ENCODE data around the gene GTPBP1.
A peak's percentile ranks its signal among the peaks of the same experiment; 100 is the strongest.

GTPBP1 gene

GRCh38 chr22:38705235-38706100 is at the start of gene GTPBP1:
Gene GTPBP1, plus strand, starts transcription at chr22:38705944. Its CDS starts 12 bp downstream, at chr22:38705956.
- DNase-seq = peak; percentile 100

DNA sequence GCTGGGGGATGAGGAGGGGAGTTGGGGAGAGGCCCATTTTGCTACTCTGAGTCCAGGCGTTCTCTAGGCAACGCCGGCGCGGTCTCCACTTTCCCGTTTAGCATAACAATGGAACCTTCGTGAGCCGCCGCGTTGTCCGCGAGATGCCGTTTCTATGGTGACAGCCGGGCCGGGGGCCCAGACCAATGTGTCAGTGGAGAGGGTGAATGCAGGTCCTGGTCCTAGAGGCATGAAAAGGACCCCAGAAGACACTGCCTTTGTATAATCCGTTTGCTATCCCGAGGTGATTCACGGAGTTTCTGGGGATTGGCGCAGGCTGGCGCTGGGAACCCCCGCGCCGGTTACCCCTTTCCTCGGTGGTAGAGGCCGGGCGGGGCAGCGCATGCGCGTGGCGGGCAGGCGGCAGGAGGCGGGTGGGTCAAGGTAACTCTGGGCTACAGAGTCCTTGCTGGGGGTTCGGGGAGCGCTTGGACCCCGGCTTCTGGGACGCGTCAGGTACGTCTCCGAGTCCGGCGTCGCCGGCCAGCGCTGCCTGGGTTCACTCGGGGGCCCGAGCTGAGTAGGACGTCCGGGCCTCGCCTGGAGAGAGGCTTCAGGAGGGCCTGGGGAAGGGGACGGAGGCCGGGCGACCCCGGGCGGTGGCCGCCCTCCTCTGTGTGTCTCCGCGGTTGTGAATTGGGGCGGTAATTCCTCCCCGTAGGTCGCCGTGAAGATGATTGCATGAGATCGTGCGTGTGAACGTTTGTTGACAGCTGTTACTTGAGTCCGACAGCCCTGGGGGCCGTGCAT is 49.3 kb upstream of the GTPBP1 start, which contains the start of the genes CBY1 and FAM227A:
Gene CBY1, plus strand, starts transcription at position 383 of the 789 bp plus-strand sequence. CDS start 11,417 bp downstream, outside the sequence.
Gene FAM227A, minus strand, starts transcription at position 137 of the 789 bp plus-strand sequence. CDS start 6,224 bp downstream, outside the sequence.
- DNase-seq = peak; percentile 98

DNA sequence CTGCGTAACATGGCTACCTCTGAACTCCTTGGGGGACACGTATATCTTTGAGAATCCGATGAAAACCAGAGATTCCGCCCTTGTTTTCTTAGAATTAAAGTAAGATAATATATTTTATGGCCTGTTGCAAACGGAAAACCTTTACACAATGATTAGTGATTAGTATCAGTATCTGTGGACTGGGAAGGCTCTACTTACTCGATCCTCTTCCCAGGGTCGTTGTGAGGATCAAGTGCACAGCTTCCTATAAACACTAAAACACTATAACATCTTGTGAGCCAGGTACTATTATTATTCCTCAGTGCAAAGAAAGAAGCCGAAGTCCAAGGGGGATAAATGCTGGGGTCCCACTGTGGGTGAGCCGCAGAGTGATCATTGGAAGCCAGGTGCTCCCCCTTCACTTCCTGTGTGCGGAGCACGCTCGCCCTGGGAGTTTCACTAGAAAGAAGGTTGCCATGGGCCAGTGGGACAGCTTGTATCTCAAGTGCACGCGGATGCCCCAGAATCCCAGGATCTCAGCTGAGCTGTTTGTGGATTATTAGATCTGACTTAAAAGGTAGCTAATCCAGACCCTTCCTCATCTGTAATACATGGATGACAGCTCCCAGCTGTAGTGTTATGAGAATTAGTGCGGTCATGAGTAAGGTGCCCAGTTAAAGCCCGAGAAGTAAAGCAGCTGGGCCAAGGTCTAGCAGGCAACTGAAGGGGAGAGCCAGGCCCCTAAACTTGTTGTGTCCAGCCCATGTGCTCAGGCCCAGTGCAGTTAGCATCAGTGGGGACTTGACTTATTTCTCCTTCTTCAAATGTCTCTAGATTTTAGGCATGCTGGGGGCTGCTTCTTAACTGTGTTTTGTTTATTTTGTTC is 48.5 kb upstream of the GTPBP1 start:
- peak; percentile 74 for DNase-seq

- no peak for DNase-seq
Observed at GRCh38 chr22:38674888-38675287, 30.9 kb upstream of the GTPBP1 start.

DNA sequence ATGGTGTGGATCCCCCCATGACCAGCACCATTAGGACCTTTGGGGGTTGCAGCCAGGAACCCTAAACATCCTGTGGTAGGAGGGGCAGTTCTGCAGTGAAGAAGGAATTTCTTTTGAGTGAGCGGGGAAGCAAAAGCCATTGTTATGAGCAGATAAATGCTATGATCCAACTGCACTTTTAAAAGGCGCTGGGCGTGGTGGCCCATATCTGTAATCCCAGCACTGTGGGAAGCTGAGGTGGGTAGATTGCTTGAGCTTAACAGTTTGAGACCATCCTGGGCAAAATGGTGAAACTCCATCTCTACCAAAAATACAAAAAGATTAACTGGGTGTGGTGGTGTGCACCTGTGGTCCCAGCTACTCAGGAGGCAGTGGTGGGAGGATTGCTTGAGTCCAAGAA is 29.9 kb upstream of the GTPBP1 start:
- no peak for DNase-seq

DNA sequence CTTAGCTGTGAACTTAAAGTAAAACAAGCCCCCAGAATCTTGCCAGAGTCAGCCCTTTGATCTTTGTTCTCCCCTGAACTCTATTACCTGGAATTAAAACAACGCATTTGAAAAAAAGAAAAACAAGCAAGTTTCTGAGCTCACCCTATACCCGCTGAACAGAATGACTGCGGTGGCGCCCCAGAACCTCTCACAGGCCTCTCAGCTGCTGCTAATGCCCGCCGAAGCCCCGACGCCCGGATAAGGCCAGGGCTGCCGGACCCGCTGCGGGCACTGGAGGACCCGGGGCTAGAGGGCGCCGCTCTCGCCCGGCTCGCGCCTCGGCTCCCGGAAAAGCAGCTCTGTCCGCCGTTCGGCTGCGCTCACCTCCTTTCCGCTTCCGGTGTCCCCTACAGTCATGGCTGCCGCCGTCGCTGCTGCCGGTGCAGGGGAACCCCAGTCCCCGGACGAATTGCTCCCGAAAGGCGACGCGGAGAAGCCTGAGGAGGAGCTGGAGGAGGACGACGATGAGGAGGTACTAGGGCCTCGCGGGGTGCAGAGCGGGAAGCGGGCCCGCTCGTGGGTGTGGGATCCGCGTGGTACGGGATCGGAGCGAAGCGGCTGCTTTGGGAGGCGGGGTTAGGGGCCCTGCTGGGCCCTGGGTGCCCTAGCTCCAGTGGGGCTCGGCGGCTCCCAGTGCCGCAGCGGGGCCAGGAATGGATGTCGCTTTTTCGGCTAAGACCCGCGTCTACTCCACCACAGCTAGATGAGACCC is 24.0 kb upstream of the GTPBP1 start, which contains the start of gene TOMM22:
Gene TOMM22, plus strand, starts transcription at position 376 of the 754 bp plus-strand sequence. Its CDS starts 22 bp downstream, at position 398.
- DNase-seq = peak; percentile 95

DNA sequence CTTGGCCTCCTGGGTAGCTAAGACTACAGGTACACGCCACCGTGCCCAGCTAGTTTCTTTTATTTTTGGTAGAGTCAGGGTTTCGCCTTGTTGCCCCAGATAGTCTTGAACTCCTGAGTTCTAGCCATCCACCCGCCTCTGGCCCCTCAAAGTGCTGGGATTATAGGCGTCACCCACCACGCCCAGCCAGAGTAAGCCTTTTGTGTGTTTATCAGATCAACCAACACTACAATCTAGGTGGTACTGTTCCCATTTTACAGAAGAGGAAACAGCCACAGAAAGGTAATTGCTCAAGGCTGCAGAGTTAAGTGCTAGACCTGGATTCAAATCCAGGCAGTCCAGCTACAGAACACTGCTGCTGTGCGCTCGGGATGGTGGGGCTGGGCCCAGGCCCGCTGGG is 20.8 kb upstream of the GTPBP1 start:
- no peak for DNase-seq

- no peak for DNase-seq
Observed at GRCh38 chr22:38685761-38686160, 20.0 kb upstream of the GTPBP1 start.

DNA sequence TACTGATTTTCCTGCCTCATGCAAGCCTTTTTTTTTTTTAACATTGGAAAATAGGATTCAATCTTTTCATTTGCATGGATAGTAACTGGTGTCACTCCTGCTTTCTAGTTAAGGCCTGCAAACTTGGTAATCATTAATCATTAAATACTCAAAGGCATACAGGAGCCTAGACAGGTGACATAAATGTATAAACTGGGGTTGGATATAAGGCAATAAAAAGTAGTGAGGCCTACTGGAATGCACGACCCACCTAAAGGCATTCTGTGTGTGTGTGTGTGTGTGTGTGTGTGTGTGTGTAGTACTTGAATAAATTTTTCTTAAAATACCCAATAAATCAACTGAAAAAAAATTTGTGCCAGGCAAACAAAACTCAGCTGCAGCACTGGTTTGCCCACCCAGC is 16.1 kb upstream of the GTPBP1 start:
- DNase-seq = no peak

DNA sequence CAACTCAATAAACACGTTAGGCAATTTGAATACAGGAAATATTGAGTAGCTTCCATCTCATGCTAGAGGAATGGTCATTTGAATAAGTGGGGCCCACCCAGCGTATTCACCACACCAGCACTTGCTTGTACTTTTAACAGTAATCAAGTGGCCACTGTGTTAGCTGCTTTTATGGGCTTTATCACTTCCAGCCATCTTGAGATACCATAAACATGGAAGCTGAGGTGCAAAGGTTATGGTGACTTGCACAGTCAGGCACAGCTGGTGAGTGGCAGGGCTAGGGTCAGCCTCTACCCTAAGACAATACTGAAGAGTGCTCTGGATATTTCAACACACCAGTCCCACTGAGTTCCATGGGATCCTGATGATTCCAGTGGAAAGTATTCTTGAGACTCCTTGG is 11.7 kb upstream of the GTPBP1 start:
- DNase-seq = no peak

- DNase-seq = no peak
Observed at GRCh38 chr22:38694940-38695339, 10.8 kb upstream of the GTPBP1 start.

GRCh38 chr22:38696606-38697424 is 8.9 kb upstream of the GTPBP1 start:
- DNase-seq = peak; percentile 15

- DNase-seq = no peak
Observed at GRCh38 chr22:38697425-38698089, 8.2 kb upstream of the GTPBP1 start.

DNA sequence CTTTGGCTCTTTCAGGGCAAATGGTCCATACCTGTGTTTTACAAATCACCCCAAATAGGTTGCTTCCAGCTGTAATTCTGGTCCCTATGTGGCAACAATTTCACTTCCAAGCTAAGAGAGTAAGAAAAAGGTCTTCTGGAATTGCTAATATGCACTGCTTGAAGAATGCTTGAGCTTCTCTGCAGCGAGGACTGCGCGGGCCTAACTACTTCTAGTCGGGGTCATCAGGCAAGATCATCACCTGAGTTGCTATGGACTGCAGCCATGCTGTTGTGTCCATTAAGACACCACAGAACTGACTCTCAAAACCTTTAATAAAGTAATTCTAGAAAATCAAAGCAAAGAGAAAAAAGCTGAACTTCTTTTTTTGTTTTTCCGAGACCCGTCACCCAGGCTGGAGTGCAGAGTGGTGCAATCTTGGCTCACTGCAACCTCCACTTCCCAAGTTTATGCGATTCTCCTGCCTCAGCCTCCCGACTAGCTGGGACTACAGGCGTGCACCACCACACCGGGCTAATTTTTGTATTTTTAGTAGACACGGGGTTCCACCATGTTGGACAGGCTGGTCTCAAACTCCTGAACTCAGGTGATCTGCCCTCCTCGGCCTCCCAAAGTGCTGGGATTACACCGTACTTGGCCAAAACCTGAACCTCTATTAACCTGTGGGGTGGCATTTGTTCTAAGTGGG is 7.2 kb upstream of the GTPBP1 start:
- no peak for DNase-seq

DNA sequence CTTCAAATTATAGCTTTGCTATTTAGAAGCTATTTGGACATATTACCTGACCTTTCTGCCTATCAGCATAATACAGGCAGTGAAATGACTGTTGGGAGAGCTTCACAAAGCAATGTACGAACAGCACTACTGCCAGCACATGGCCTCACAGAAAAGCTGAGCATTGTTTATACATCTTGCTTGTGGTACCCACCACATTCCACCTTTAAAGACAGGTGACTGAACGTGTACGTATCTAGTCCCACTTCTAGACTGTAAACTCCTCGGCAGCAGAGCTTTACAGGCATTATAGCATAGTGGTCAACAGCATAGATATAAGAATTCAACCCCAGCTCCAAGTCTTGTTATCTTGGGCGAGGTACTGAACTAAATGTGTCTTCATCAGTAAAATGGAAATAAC is 6.6 kb upstream of the GTPBP1 start:
- peak; percentile 21 for DNase-seq

- peak; percentile 44 for DNase-seq
Observed at GRCh38 chr22:38699784-38700183, 6.0 kb upstream of the GTPBP1 start.

- DNase-seq = no peak
Observed at GRCh38 chr22:38700270-38700788, 5.4 kb upstream of the GTPBP1 start.

GRCh38 chr22:38700789-38701628 is 4.7 kb upstream of the GTPBP1 start, which contains the start of gene JOSD1:
Gene JOSD1, minus strand, starts transcription at chr22:38700943. Its CDS starts 956 bp downstream, at chr22:38699987.
- DNase-seq = peak; percentile 99

All from NCI-H69 (cell line).